MCF 10A (cell line): ENCODE data around the gene DDIT4L. TPM values are rescaled to one million over a fixed set of nuclear protein-coding genes. Genes with fewer than 3 reads are reported as not detected.
"Not testable (repeated sequence)": the region's sequence is repeated elsewhere in the genome, so short reads cannot be mapped to it uniquely, and the experiment has no call there.

ENCODE experiments used
- BruUV-seq: library from RNA; stranded (reverse); fragments of 400-500 nt; replicated peaks from 2 replicates; lab custom pipeline; 2021; lab: Mats Ljungman, UMichigan
- CTCF ChIA-PET: fragments of 300-600 bp; sonication (Branson Sonifier 250); formaldehyde crosslinking; extraction: SDS; loops from one replicate; lab custom pipeline; 2021; ENCODE audit warnings: antibody characterized with exemption, inconsistent platforms; lab: Yijun Ruan, JAX
- POLR2A ChIA-PET: fragments of 300-600, 350-650 bp; sonication (Branson Sonifier 250); formaldehyde crosslinking; extraction: SDS; loops from one replicate; lab custom pipeline; 2020; ENCODE audit warnings: antibody characterized with exemption, inconsistent platforms; lab: Yijun Ruan, JAX
- DNase-seq: peaks from one replicate; pipeline ENCODE4 v3.0.0-alpha.2; 2018; ENCODE audit not compliant: unreplicated experiment
- H3K27ac Mint-ChIP-seq: one replicate; pipeline ENCODE4 v1.8.0; 2022; ENCODE audit warnings: mild to moderate bottlenecking, low read depth, mixed read lengths; ENCODE audit not compliant: unreplicated experiment
- H3K27me3 Mint-ChIP-seq: one replicate; pipeline ENCODE4 v1.8.0; 2022; ENCODE audit warnings: mixed read lengths; ENCODE audit not compliant: insufficient read depth, unreplicated experiment
- H3K36me3 Mint-ChIP-seq: one replicate; pipeline ENCODE4 v1.8.0; 2022; ENCODE audit warnings: mild to moderate bottlenecking, moderate library complexity, mixed read lengths; ENCODE audit not compliant: insufficient read depth, unreplicated experiment
- H3K4me1 Mint-ChIP-seq: one replicate; pipeline ENCODE4 v1.8.0; 2022; ENCODE audit warnings: mixed read lengths; ENCODE audit not compliant: insufficient read depth, unreplicated experiment
- H3K4me3 Mint-ChIP-seq: one replicate; pipeline ENCODE4 v1.8.0; 2022; ENCODE audit warnings: mild to moderate bottlenecking, moderate library complexity, mixed read lengths; ENCODE audit not compliant: unreplicated experiment
- H3K9me3 Mint-ChIP-seq: one replicate; pipeline ENCODE4 v1.8.0; 2022; ENCODE audit warnings: mixed read lengths; ENCODE audit not compliant: unreplicated experiment
- intact Hi-C: fragments of 100-400 bp; cut with micrococcal nuclease; formaldehyde crosslinking; loops from 2 replicates; pipeline ENCODE4 v1.14.1; 2022
- total RNA-seq: library from RNA; stranded (reverse); gene quantifications from 2 replicates; pipeline ENCODE4 v1.2.3, GENCODE V29; 2022
- TF ChIP-seq, protein P1 (sequence below): fragments of 200-600 bp; IDR thresholded peaks from one replicate; pipeline ENCODE4 v1.8.0; 2022; ENCODE audit warnings: antibody characterized with exemption, mild to moderate bottlenecking; ENCODE audit not compliant: unreplicated experiment

The DDIT4L gene
- total RNA-seq, 1 experiment from 2014 or later: 0.23 TPM

DNA sequence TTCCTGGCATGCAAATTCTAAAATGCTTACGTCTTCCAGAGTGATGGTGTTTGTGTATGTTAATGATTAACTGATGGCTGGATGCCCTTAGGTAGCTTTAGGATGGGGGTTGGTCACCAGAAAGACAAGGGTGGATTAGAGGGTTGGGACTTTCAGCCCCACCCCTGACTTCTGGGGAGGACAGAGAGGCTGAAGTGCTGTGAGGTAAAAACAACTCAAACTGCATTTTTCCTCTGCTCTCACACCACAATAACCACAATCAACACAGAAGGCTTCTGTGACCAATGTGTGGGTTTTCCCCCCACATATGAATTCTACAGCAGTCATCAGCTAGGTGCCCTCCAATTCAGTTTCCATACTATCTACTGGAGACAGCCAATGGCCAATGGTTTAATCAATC, 18.7 kb upstream of the DDIT4L start:
- intact Hi-C loops: no loop called here
- H3K36me3 Mint-ChIP-seq: no peaks in the 10 kb centered on the region
- H3K9me3 Mint-ChIP-seq: no peaks in the 10 kb centered on the region
- H3K4me3 Mint-ChIP-seq: no peak overlapping the region
- no peak for DNase-seq
- no peaks in the 10 kb centered on the region for H3K27me3 Mint-ChIP-seq
- no TSS peak for BruUV-seq
- ChIA-PET CTCF (no interaction called here), POLR2A (no interaction called here)
- H3K4me1 Mint-ChIP-seq: no peaks in the 10 kb centered on the region
- H3K27ac Mint-ChIP-seq: no peak overlapping the region
- TF ChIP-seq, protein P1, sequence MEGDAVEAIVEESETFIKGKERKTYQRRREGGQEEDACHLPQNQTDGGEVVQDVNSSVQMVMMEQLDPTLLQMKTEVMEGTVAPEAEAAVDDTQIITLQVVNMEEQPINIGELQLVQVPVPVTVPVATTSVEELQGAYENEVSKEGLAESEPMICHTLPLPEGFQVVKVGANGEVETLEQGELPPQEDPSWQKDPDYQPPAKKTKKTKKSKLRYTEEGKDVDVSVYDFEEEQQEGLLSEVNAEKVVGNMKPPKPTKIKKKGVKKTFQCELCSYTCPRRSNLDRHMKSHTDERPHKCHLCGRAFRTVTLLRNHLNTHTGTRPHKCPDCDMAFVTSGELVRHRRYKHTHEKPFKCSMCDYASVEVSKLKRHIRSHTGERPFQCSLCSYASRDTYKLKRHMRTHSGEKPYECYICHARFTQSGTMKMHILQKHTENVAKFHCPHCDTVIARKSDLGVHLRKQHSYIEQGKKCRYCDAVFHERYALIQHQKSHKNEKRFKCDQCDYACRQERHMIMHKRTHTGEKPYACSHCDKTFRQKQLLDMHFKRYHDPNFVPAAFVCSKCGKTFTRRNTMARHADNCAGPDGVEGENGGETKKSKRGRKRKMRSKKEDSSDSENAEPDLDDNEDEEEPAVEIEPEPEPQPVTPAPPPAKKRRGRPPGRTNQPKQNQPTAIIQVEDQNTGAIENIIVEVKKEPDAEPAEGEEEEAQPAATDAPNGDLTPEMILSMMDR: no peak

DNA sequence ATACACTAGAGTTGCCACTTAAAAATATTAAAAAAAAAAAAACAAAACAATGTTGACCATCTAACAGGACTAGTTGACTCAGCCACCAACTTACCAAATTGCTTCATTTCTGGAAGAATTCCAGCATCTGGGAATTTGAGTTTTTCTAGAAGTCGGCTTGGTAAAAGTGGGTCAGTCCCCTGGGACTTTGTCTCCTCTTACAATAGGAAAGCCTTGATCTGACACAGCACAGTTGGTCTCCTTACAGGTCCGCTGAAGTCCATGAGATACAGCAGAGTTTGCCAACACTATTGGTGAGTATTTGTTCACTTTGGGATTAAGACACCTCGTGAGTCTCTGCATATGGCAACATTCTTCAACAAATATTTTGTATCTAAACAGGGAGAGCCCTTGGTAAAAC, 18.2 kb upstream of the DDIT4L start:
- no peak overlapping the region for H3K4me3 Mint-ChIP-seq
- H3K9me3 Mint-ChIP-seq: no peaks in the 10 kb centered on the region
- H3K4me1 Mint-ChIP-seq: no peaks in the 10 kb centered on the region
- ChIA-PET POLR2A (no interaction called here), CTCF (no interaction called here)
- peak; percentile 42 for DNase-seq
- H3K27ac Mint-ChIP-seq: no peak overlapping the region
- TF ChIP-seq, protein P1: no peak
- no peaks in the 10 kb centered on the region for H3K27me3 Mint-ChIP-seq
- no peaks in the 10 kb centered on the region for H3K36me3 Mint-ChIP-seq
- intact Hi-C loops: no loop called here
- BruUV-seq: no TSS peak

DNA sequence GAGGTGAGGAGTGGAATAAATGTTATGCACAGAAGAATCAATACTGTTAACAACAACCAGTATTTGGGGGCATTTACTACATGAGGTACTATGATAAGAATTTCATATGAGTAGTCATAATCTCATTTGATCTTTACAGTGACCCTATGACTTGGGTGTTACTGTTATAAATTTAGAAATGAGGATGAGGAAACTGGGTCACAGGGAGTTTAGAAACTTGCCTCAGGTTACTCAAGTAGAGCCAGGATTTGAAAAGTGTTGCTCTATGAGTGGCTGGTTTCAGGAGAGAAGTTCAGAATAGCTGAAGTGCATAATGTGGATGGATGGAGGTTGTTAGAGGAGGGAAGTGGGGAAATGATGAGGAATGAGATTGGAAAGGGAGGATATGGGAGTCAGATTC, 16.6 kb upstream of the DDIT4L start:
- H3K4me1 Mint-ChIP-seq: no peaks in the 10 kb centered on the region
- no peak overlapping the region for H3K27ac Mint-ChIP-seq
- TF ChIP-seq, protein P1: no peak
- DNase-seq: no peak
- CTCF ChIA-PET: no interaction called here
- H3K27me3 Mint-ChIP-seq: no peaks in the 10 kb centered on the region
- H3K36me3 Mint-ChIP-seq: no peaks in the 10 kb centered on the region
- no peak overlapping the region for H3K4me3 Mint-ChIP-seq
- intact Hi-C loops: no loop called here
- H3K9me3 Mint-ChIP-seq: no peaks in the 10 kb centered on the region
- POLR2A ChIA-PET: no interaction called here
- no TSS peak for BruUV-seq

DNA sequence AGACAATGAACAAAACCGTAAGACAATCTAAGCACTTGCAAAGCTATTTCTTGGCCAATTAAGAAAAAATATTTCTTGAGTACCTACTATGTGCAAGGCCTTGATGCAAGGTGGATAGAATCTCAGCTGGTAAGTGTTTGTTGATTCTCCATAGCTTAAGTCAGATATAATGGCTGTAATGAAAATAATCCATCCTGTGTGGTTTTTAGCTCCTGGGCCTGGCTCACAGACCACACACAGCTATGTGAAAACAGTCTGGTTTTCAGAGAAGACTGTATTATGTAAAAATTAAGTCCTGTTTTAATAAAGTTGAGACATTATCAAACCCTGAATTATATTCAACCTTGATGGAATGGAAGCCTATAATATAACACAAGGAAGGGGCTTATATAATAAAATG, 7.8 kb upstream of the DDIT4L start:
- H3K27me3 Mint-ChIP-seq: no peaks in the 10 kb centered on the region
- no peak for DNase-seq
- intact Hi-C loops: no loop called here
- BruUV-seq: no TSS peak
- no peaks in the 10 kb centered on the region for H3K36me3 Mint-ChIP-seq
- H3K4me1 Mint-ChIP-seq: no peaks in the 10 kb centered on the region
- POLR2A ChIA-PET: no interaction called here
- H3K9me3 Mint-ChIP-seq: no peaks in the 10 kb centered on the region
- H3K4me3 Mint-ChIP-seq: no peak overlapping the region
- CTCF ChIA-PET: interaction anchor here (0.6 kb wide), 1 partner anchor 1530 kb away, joined by 3 read pairs; no protein-coding TSS in a partner anchor
- no peak overlapping the region for H3K27ac Mint-ChIP-seq
- TF ChIP-seq, protein P1: no peak

DNA sequence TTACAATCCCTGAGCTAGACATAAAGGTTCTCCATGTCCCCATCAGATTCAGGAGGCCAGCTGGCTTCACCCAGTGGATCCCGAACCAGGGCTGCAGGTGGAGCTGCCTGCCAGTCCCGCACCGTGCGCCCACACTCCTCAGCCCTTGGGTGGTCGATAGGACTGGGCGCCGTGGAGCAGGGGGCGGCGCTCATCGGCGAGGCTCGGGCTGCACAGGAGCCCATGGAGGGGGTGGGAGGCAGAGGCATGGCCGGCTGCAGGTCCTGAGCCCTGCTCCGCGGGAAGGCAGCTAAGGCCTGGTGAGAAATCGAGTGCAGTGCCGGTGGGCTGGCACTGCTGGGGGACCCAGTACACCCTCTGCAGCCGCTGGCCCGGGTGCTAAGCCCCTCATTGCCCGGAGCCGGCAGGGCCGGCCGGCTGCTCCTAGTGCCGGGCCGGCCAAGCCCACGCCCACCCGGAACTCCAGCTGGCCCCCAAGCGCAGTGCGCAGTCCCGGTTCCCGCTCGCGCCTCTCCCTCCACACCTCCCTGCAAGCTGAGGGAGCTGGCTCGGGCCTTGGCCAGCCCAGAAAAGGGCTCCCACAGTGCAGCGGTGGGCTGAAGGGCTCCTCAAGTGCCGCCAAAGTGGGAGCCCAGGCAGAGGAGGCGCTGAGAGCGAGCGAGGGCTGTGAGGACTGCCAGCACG, 6.3 kb upstream of the DDIT4L start:
- DNase-seq, POLR2A ChIA-PET, H3K4me1 Mint-ChIP-seq, H3K27me3 Mint-ChIP-seq, H3K36me3 Mint-ChIP-seq, BruUV-seq, intact Hi-C loops, H3K4me3 Mint-ChIP-seq, CTCF ChIA-PET, H3K9me3 Mint-ChIP-seq, H3K27ac Mint-ChIP-seq: not testable (repeated sequence)
